ENCODE data around the gene PICK1. TPM values are rescaled to one million over a fixed set of nuclear protein-coding genes. Genes with fewer than 3 reads are reported as not detected.

The PICK1 gene
- total RNA-seq, 1 experiment from 2014 or later = 21.3 TPM

- POLR2A ChIA-PET = no interaction called here
- CTCF ChIA-PET = no interaction called here
- in situ Hi-C loops (cut with HindIII; ENCODE audit: low pct_unique_long_range_greater_than_20kb, low sequenced_read_pairs) = no loop called here
These were observed 44.6 kb upstream of the PICK1 start for GRCh38 chr22:38012604-38013072.

GRCh38 chr22:38014083-38014482 is 43.1 kb upstream of the PICK1 start:
- H3K4me3 ChIP-seq (ENCODE audit: low read depth in 2 of 2, low read length in 2 of 2) = no peak overlapping the region
- H3K36me3 ChIP-seq (ENCODE audit: control insufficient read depth, insufficient read depth, low read length) = no peaks in the 10 kb centered on the region
- no peak for DNase-seq (ENCODE audit: low read depth, low spot score)
- ChIA-PET POLR2A (no interaction called here), CTCF (no interaction called here)
- intact Hi-C loops (cut with micrococcal nuclease; ENCODE audit: unreplicated experiment) (no loop called here), in situ Hi-C loops (cut with HindIII; ENCODE audit: low pct_unique_long_range_greater_than_20kb, low sequenced_read_pairs) (no loop called here)
- no peak overlapping the region for H3K27ac ChIP-seq (ENCODE audit: low read length)
- no peaks in the 10 kb centered on the region for H3K9me3 ChIP-seq (ENCODE audit: control insufficient read depth, insufficient read depth, low read depth, low read length)
- ATAC-seq = no peak
- TF ChIP-seq REST (IDR thresholded peaks at IDR 0.05; ENCODE audit: insufficient read depth in 1 of 2, low read depth in 2 of 2, low read length in 1 of 2) (no peak), CTCF (IDR thresholded peaks at IDR 0.05) (no peak), SIN3A (IDR thresholded peaks at IDR 0.05; ENCODE audit: borderline replicate concordance, insufficient read depth, low read depth, low read length) (no peak), POLR2AphosphoS5 (IDR thresholded peaks at IDR 0.05; ENCODE audit: low read depth, low read length) (no peak), TCF7L2 (IDR thresholded peaks at IDR 0.05; ENCODE audit: low read depth, low read length) (no peak)
- no peaks in the 10 kb centered on the region for H3K27me3 ChIP-seq (ENCODE audit: control insufficient read depth, insufficient read depth, low read length)
- BruUV-seq (replicated peaks) = no TSS peak
- H3K4me1 ChIP-seq (ENCODE audit: control insufficient read depth, insufficient read depth, low read length) = no peaks in the 10 kb centered on the region

More at GRCh38 chr22:38012604-38013072, 44.6 kb upstream of the PICK1 start:
- TF ChIP-seq POLR2AphosphoS5 (IDR thresholded peaks at IDR 0.05; ENCODE audit: low read depth, low read length) = no peak
- no peak for TF ChIP-seq CTCF (IDR thresholded peaks at IDR 0.05)
- TF ChIP-seq TCF7L2 (IDR thresholded peaks at IDR 0.05; ENCODE audit: low read depth, low read length) = no peak
- TF ChIP-seq SIN3A (IDR thresholded peaks at IDR 0.05; ENCODE audit: borderline replicate concordance, insufficient read depth, low read depth, low read length) = no peak
- TF ChIP-seq REST (IDR thresholded peaks at IDR 0.05; ENCODE audit: insufficient read depth in 1 of 2, low read depth in 2 of 2, low read length in 1 of 2) = no peak
- Histone ChIP-seq H3K4me1 (ENCODE audit: control insufficient read depth, insufficient read depth, low read length) (no peaks in the 10 kb centered on the region), H3K36me3 (ENCODE audit: control insufficient read depth, insufficient read depth, low read length) (no peaks in the 10 kb centered on the region), H3K4me3 (ENCODE audit: low read depth in 2 of 2, low read length in 2 of 2) (no peak overlapping the region), H3K9me3 (ENCODE audit: control insufficient read depth, insufficient read depth, low read depth, low read length) (no peaks in the 10 kb centered on the region), H3K27me3 (ENCODE audit: control insufficient read depth, insufficient read depth, low read length) (no peaks in the 10 kb centered on the region), H3K27ac (ENCODE audit: low read length) (no peak overlapping the region)
- DNase-seq (ENCODE audit: low read depth, low spot score) (no peak), ATAC-seq (no peak)
- no TSS peak for BruUV-seq (replicated peaks)
- intact Hi-C loops (cut with micrococcal nuclease; ENCODE audit: unreplicated experiment) = no loop called here
